ENCODE results near the gene SETBP1.

SETBP1 gene

GRCh38 chr18:44727291-44727690 lies 46.6 kb downstream of the SETBP1 start:
- H3K4me1 ChIP-seq: peaks cover 6% of the 10 kb centered on the region
- no peaks in the 10 kb centered on the region for H3K9me3 ChIP-seq
- no peaks in the 10 kb centered on the region for H3K27me3 ChIP-seq
- no peak overlapping the region for H3K4me3 ChIP-seq (ENCODE audit: low read depth, low read length)
- no peak for DNase-seq
- TF ChIP-seq CTCF (IDR thresholded peaks at IDR 0.05; ENCODE audit: low read depth, low read length): no peak
- H3K36me3 ChIP-seq: no peaks in the 10 kb centered on the region

- DNase-seq: no peak
- Histone ChIP-seq H3K36me3 (no peaks in the 10 kb centered on the region), H3K9me3 (no peaks in the 10 kb centered on the region), H3K4me1 (peaks cover 13% of the 10 kb centered on the region), H3K27me3 (no peaks in the 10 kb centered on the region), H3K4me3 (ENCODE audit: low read depth, low read length) (no peak overlapping the region)
- no peak for TF ChIP-seq CTCF (IDR thresholded peaks at IDR 0.05; ENCODE audit: low read depth, low read length)
Observed at GRCh38 chr18:44729631-44730101, 49.0 kb downstream of the SETBP1 start.

GRCh38 chr18:44730803-44731529 lies 50.3 kb downstream of the SETBP1 start:
- no peak for TF ChIP-seq CTCF (IDR thresholded peaks at IDR 0.05; ENCODE audit: low read depth, low read length)
- H3K36me3 ChIP-seq: no peaks in the 10 kb centered on the region
- H3K4me3 ChIP-seq (ENCODE audit: low read depth, low read length): no peak overlapping the region
- no peak for DNase-seq
- H3K9me3 ChIP-seq: no peaks in the 10 kb centered on the region
- H3K4me1 ChIP-seq: peaks cover 13% of the 10 kb centered on the region
- H3K27me3 ChIP-seq: no peaks in the 10 kb centered on the region

GRCh38 chr18:44731530-44732237 lies 51.0 kb downstream of the SETBP1 start:
- Histone ChIP-seq H3K4me3 (ENCODE audit: low read depth, low read length) (no peak overlapping the region), H3K9me3 (no peaks in the 10 kb centered on the region), H3K27me3 (no peaks in the 10 kb centered on the region), H3K36me3 (no peaks in the 10 kb centered on the region), H3K4me1 (peaks cover 18% of the 10 kb centered on the region)
- no peak for DNase-seq
- TF ChIP-seq CTCF (IDR thresholded peaks at IDR 0.05; ENCODE audit: low read depth, low read length): no peak

GRCh38 chr18:44732238-44732563 lies 51.5 kb downstream of the SETBP1 start:
- H3K9me3 ChIP-seq: no peaks in the 10 kb centered on the region
- no peaks in the 10 kb centered on the region for H3K36me3 ChIP-seq
- H3K4me1 ChIP-seq: peaks cover 20% of the 10 kb centered on the region
- no peak for TF ChIP-seq CTCF (IDR thresholded peaks at IDR 0.05; ENCODE audit: low read depth, low read length)
- no peaks in the 10 kb centered on the region for H3K27me3 ChIP-seq
- no peak overlapping the region for H3K4me3 ChIP-seq (ENCODE audit: low read depth, low read length)
- no peak for DNase-seq

- Histone ChIP-seq H3K27me3 (no peaks in the 10 kb centered on the region), H3K36me3 (no peaks in the 10 kb centered on the region), H3K4me1 (peaks cover 24% of the 10 kb centered on the region), H3K9me3 (no peaks in the 10 kb centered on the region), H3K4me3 (ENCODE audit: low read depth, low read length) (no peak overlapping the region)
- TF ChIP-seq CTCF (IDR thresholded peaks at IDR 0.05; ENCODE audit: low read depth, low read length): no peak
- no peak for DNase-seq
Observed at GRCh38 chr18:44732599-44732998, 51.9 kb downstream of the SETBP1 start.
